ENCODE measurements around the gene PITPNC1.

Gene PITPNC1

DNA sequence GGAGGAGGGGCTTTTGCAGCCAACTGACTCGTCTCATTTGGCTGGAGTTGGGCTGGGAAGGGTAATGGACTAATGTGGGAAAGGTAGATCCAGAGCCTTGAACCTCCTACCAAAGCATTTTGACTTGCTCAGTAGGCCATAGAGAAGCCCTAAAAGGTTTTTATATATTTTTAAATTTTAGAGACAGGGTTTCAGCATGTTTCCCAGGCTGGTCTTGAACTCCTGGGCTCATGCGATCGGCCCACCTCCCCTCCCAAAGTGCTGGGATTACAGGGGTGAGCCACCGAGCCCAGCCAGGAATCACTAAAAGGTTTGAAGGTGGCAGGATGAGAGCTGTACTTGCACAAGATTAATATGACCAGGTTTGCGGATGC, 2.0 kb upstream of the PITPNC1 start:
- Histone ChIP-seq H3K79me2 (ENCODE audit: insufficient read depth, low read depth) (peaks cover 25% of the 10 kb centered on the region; the same call in 1 of the 2 replicates), H3K27ac (no peak overlapping the region), H3K27me3 (ENCODE audit: insufficient read depth, low read depth) (no peaks in the 10 kb centered on the region), H4K20me1 (ENCODE audit: insufficient read depth) (no peaks in the 10 kb centered on the region), H2AFZ (ENCODE audit: low read depth) (0 out of 2 replicates have a peak overlapping the region, but pooled peaks have one; percentile 38), H3K4me3 (IDR thresholded peaks at IDR 0.05; ENCODE audit: insufficient read depth, low read depth, low read length) (no peak overlapping the region), H3K36me3 (ENCODE audit: insufficient read depth) (no peaks in the 10 kb centered on the region), H3K9ac (no peak overlapping the region), H3K4me2 (peak overlapping the region; percentile 47), H3K4me1 (ENCODE audit: low read depth, poor library complexity, severe bottlenecking) (peaks cover 28% of the 10 kb centered on the region)
- TF ChIP-seq, protein P1, sequence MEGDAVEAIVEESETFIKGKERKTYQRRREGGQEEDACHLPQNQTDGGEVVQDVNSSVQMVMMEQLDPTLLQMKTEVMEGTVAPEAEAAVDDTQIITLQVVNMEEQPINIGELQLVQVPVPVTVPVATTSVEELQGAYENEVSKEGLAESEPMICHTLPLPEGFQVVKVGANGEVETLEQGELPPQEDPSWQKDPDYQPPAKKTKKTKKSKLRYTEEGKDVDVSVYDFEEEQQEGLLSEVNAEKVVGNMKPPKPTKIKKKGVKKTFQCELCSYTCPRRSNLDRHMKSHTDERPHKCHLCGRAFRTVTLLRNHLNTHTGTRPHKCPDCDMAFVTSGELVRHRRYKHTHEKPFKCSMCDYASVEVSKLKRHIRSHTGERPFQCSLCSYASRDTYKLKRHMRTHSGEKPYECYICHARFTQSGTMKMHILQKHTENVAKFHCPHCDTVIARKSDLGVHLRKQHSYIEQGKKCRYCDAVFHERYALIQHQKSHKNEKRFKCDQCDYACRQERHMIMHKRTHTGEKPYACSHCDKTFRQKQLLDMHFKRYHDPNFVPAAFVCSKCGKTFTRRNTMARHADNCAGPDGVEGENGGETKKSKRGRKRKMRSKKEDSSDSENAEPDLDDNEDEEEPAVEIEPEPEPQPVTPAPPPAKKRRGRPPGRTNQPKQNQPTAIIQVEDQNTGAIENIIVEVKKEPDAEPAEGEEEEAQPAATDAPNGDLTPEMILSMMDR (conservative IDR thresholded peaks at IDR 0.05; ENCODE audit: low read depth, low read length): no peak

DNA sequence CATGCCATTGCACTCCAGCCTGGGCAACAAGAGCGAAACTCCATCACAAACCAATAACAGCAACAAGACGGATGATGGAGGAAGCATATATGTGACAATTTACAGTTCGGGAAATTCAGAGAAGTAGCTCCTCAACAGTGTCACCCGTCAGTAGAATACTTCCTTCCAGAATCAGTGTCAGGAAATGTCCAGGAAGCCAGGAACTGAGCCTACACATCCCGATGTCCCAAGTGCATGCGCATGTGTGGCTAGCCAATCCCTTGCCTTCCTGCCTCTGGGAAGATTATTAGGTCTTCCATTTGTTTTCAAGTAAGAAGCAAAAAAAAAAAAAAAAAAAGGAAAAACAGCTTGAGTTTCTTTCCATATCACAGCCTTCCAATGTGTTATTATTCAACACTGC, 1.4 kb upstream of the PITPNC1 start:
- Histone ChIP-seq H3K4me2 (peak overlapping the region; percentile 99), H4K20me1 (ENCODE audit: insufficient read depth) (no peaks in the 10 kb centered on the region), H3K27me3 (ENCODE audit: insufficient read depth, low read depth) (no peaks in the 10 kb centered on the region), H3K36me3 (ENCODE audit: insufficient read depth) (no peaks in the 10 kb centered on the region), H3K4me1 (ENCODE audit: low read depth, poor library complexity, severe bottlenecking) (peaks cover 28% of the 10 kb centered on the region), H2AFZ (ENCODE audit: low read depth) (no peak overlapping the region), H3K27ac (no peak overlapping the region), H3K79me2 (ENCODE audit: insufficient read depth, low read depth) (peaks cover 31% of the 10 kb centered on the region; the same call in 1 of the 2 replicates), H3K9ac (no peak overlapping the region; the same call in 1 of the 2 replicates), H3K4me3 (IDR thresholded peaks at IDR 0.05; ENCODE audit: insufficient read depth, low read depth, low read length) (no peak overlapping the region)
- TF ChIP-seq, protein P1 (conservative IDR thresholded peaks at IDR 0.05; ENCODE audit: low read depth, low read length): no peak

DNA sequence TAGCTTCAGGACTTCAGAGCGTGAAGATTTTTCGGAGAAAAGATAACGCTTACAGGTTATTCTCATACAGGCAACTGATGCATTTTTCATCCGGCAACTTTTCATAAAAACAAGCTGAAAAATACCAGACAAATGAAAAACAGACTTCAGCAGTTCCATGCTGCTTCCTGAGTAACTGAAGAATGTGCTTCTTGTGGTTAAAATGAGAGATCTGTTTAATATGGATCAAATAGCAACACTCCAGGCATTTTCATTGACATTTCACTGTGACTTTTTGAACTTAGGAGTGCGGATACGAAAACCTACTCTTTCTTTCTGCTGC, 705 bp upstream of the PITPNC1 start:
- H3K9ac ChIP-seq: peak overlapping the region; percentile 84
- H3K79me2 ChIP-seq (ENCODE audit: insufficient read depth, low read depth): peaks cover 38% of the 10 kb centered on the region; the same call in 1 of the 2 replicates
- H3K27ac ChIP-seq: peak overlapping the region; percentile 83
- H3K4me3 ChIP-seq (IDR thresholded peaks at IDR 0.05; ENCODE audit: insufficient read depth, low read depth, low read length): no peak overlapping the region
- H3K36me3 ChIP-seq (ENCODE audit: insufficient read depth): no peaks in the 10 kb centered on the region
- TF ChIP-seq, protein P1 (conservative IDR thresholded peaks at IDR 0.05; ENCODE audit: low read depth, low read length): no peak
- peak overlapping the region; percentile 99 for H3K4me2 ChIP-seq
- peaks cover 28% of the 10 kb centered on the region for H3K4me1 ChIP-seq (ENCODE audit: low read depth, poor library complexity, severe bottlenecking)
- peak overlapping the region; percentile 98 for H2AFZ ChIP-seq (ENCODE audit: low read depth)
- no peaks in the 10 kb centered on the region for H3K27me3 ChIP-seq (ENCODE audit: insufficient read depth, low read depth)
- H4K20me1 ChIP-seq (ENCODE audit: insufficient read depth): no peaks in the 10 kb centered on the region

DNA sequence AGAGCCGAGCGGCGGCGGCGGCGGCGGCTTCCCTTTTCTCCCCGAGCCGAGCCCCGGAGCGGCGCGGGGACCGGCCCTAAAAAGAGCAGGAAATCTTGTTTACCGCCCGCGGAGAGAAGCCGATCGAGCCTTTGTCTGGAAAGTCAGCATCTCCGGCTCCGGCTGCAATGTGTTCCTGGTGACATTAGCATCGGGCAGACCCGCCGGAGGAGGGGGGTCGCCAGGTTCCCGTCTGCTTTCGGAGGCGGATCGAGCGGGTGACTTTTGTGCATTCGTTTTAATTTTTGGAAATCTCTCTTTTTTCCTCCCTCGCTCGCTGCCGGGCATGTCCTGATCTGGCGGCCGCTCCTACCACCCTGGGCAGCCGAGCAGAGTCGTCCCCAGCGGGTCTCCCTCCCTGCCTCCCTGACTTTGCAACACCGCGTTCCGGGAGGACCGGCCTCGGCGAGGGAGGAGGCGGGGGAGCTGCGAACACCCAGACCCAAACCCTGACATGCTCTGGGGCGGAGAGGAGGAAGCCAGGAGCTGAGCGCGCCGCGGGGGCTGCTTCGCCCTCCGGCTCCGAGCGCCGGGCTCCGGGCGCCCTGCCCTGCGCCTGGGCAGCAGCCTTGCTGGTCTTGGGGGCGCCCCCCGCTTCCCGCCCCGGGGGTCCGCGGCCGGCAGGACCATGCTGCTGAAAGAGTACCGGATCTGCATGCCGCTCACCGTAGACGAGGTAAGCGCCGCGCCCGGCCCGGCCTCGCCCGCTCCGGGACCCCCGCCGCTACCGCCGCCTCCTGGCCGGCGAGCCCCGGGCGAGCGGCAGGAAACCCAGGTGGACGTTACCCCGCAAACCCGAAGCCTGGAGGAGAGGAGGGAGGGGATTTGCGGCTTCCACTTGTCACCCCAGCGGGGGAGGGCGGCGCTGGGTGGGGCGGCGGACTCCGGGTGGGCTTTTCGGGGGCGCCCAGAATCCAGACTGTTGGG, 690 bp downstream of the PITPNC1 start:
- peaks cover 28% of the 10 kb centered on the region for H3K4me1 ChIP-seq (ENCODE audit: low read depth, poor library complexity, severe bottlenecking)
- H2AFZ ChIP-seq (ENCODE audit: low read depth): peak overlapping the region; percentile 98
- H3K4me2 ChIP-seq: peak overlapping the region; percentile 63
- TF ChIP-seq, protein P1 (conservative IDR thresholded peaks at IDR 0.05; ENCODE audit: low read depth, low read length): no peak
- no peaks in the 10 kb centered on the region for H3K36me3 ChIP-seq (ENCODE audit: insufficient read depth)
- no peaks in the 10 kb centered on the region for H3K27me3 ChIP-seq (ENCODE audit: insufficient read depth, low read depth)
- no peaks in the 10 kb centered on the region for H4K20me1 ChIP-seq (ENCODE audit: insufficient read depth)
- H3K27ac ChIP-seq: peak overlapping the region; percentile 83
- H3K9ac ChIP-seq: peak overlapping the region; percentile 84
- peaks cover 52% of the 10 kb centered on the region for H3K79me2 ChIP-seq (ENCODE audit: insufficient read depth, low read depth)
- peak overlapping the region; percentile 10 for H3K4me3 ChIP-seq (IDR thresholded peaks at IDR 0.05; ENCODE audit: insufficient read depth, low read depth, low read length)
